HG03060 (cell line): Measurements from ENCODE around the gene EFCAB8.

Experiments used
- ATAC-seq: cut with Tn5 transposase; IDR thresholded peaks from one replicate; pipeline ENCODE4 v1.9.1; 2021; ENCODE audit warnings: low read depth, moderate number of reproducible peaks; ENCODE audit not compliant: unreplicated experiment

The EFCAB8 gene

DNA sequence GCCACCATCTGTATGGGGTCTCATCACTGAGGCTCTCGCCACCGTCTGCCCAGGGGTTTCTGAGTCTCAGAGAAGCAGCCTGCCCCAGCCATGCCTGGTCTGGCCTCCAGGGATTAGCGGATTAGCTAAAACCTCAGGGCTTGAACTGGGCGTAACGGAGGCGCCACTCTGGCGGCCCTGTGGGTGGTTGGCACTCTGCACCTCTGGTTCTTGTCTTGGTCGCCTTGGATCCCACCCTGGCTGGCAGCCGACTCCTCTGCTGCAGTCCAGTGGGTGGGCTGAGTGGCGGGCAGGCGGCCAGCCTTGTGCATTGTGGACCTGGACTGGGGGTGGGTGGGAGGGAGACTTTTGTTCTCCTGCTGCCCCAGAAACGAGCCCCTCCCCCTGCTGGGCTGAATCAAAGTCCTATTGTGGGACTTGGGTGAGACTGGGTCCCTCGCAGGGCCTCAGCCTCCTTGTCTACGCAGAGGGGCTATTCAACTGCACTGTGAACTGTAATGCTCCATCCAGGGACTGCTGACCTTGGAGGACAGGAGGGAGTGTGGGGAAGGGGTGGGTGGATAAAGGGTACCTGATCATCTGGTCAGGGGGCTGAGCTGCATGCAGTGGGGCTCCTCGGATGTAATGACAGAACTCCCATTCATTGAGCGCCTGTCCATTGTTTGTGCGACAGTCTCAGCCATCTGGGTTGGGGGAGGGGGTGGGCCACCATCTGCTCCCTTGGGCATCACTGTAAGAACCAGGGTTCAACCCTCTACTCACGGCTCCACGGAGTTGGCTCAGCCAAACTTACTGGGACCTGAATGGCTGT lies 121.6 kb downstream of the EFCAB8 start:
- ATAC-seq: no peak

DNA sequence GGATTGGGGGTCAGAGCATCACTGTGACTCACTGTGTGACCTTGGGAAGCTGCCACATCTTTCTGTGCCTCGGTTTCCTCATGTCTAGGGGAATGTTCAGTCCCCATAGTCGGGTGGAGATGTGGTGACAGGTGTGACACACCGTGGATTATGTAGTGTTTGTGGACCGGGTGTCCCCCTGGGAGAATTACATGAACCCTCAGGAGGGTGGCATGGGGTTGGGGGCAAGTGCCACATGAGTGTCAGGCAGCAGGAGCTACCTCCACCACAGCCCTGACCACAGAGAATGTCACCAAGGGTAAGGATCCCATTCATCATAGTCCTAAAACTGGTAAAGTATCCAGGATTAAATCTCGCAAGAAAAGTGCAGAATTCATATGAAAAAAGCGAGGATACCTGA lies 122.3 kb downstream of the EFCAB8 start:
- no peak for ATAC-seq

DNA sequence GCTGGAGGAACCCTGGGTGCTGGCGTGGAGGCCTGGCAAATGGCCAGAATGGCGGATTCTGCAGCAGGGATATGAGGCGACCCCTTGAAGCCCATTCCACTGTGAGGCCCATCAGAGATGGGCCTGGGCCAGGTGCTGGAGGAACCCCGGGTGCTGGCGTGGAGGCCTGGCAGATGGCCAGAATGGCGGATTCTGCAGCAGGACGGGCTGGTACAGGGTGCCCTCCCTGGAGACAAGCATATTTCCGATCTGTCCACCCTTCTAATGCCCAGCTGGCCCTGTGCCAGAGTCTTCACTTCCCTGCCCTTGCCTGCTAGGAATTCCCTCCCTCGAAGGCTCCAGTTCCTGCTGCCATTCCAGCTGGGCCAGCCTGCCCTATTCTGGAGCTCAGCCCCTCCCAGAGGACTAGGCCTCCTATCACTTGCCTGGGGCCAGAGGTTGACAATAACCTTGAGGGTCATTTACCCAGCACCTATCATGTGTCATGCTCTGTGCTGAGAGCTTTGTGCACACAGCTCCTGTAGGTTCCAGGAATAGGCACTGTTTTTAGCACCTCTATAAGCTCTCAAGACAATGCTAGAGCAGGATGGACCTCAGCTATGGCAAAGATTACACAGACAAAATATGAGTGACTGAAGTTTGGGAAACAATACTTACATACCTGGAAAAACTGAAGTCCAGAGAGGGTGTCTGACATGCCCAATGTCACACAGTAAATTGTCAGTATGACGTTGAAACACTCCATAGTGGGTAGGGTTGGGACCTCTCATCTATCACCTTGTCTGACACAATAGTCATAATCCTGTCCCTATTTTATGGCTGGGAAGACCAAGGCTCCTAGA lies 124.1 kb downstream of the EFCAB8 start:
- ATAC-seq: no peak

DNA sequence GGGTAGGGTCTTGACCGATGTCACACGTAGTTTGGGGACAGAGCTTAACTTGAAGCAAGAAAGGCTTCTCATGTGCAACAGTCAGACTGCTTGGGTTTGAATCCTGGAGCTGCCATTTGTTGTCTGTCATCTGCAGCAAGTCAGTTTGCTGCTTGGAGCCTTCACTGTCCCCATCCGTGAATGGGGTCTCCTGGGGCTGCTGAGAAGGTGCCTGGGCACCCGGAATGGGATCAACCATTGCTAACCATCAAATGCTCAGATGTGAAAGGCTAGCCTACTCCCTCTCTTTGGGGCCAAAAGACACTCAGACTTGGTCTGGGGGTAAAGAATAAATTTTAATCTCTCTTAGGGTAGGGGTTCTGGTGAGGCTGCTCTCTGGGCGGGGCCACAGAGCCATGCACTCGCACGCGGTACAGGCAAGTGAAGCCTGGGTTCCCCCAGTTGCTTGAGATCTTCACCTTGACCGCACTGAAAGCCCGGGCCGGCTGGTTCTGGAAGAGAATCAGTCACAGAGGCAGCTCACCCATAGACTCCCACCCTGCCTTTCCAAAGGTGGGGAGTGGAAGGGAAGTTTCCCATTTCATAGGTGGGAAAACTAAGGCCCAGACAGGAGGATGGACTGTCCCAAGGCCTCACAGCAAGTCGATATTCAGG lies 124.9 kb downstream of the EFCAB8 start:
- ATAC-seq: no peak

DNA sequence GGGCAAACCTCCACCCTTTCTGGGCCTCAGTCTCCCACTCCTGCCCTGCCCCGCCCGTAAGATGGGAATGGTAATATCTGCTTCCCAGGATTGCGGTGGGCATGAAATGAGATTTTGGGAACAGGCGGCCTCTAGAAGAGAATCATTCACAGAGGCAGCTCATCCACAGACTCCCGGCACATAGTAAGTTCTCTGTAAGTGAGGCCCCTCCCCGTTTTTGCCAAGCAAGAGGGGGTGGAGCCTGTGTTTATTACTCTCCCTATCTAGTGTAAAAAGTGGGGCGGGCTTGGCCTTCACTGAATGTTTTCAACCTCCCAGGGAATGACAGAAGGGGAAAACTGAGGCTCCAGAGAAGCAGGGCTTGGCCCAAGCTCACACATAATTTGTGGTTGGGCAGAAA lies 125.5 kb downstream of the EFCAB8 start:
- no peak for ATAC-seq

DNA sequence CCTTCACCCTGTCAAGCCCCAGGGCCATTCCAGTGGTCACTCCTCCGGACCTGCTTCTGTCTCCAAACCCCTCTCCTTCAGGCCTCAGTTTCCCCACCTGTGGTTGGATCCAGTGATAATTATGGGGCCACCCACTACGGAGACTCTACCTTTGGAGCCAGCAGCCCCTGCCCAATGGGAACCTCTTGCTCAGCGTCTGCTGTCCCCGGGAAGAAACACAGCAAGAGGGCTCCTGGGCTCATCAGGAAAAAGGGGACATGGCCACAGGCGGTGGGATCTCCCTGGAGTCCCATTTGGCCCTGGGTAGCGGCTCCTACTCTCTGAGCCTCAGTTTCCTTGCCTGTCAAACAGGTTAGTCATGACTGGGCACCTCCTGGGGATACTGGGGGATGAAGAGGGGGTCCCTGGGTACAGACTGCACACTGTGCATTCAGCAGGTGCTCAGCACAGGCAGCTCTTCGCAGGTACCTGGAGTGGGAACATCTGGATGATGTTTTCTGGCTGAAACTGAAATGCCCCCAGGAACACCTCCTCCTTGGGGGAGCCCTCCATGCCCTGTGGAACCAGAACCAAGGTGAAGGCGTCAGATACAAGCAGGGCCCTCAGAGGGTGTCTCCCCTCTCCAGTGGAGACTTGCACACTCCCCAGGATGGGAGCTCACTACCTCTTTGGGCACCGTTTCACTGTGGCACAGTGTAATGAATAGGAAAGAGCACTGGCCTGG lies 126.1 kb downstream of the EFCAB8 start:
- no peak for ATAC-seq

DNA sequence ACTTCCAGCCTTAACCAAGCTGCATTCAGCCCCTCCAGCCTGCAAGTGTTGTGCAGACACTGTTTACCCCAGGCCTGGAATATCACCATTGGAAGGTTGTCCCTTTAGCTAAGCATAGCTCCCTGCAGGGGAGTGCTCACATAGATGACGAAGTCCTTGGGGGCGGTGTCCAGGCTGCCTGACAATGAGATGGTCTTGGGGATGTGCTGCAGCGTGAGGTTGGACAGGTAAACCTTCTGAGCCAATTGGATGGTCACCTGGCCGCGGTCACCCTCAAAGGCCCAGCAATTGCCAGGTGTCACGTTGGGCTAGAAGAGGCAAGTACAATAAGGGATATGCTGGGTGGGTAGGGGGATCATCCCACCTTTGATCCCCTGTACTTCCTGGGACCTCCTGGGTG lies 126.9 kb downstream of the EFCAB8 start:
- ATAC-seq: no peak

DNA sequence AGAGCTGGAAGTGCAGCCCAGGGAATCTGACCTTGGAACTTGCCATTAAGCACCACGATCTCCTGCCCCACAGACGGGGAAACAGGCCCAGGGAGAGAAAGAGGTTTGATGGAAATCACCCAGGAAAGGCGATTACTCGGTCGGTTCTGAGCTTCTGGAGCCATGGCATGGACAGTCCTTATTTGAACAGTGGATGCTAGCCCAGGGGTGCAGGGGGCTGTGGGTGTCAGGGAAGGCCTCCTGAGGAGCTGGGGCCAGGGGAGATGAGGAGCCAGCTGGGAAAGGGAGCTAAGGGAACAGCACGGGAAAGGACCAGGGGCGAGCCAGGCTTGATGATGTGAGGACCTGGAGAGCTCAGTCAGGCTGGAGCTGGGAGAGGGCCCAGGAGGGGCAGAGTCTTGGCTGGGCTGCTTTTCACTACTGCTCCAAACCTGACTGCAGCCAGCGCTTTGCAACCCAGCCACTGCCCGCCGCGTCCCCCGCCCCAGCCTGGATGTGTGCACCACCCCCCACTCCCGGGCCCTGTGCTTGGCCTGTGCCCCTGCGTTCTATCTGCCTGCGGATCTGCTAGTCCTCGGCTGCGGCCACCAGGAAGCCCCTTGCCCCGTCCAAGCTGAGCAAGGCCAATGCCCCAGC lies 127.7 kb downstream of the EFCAB8 start:
- ATAC-seq: no peak

DNA sequence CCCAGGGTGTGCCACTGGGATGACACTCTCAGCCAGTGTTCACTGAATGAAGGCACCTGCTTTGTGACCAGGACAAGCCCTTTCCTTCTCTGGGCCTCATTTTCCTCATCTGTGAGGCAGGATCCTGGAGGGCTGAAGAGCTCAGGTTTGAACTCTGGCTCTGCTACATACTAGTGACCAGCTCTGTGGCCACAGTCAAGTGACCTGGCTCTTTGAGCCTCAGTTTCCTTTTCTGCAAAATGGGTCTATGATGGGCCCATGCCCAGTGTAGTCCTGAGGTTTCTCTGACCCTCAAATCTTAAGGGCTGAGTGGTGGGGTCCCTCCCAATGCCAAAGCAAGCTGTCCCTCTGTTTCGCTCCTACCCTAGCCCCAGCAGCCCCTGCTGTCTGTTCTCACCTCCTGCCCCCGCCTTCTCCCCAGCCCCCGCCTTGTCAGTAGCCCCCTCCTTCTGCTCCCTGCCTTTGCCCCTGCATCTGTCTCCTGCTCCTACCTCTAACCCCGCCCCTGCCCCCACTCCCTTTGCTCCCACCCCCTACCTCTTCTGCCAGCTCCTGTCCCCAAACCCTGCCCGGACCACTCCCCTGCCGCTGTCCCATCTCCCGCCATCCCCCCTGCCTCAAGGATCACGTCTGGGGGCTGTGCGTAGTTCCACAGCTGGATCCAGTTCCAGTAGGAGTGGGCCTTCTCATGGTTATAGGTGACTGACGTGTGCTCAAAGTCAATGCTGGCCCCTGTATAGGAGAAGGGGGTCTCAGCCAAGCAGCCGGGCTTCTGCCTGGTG lies 128.5 kb downstream of the EFCAB8 start:
- ATAC-seq: no peak

DNA sequence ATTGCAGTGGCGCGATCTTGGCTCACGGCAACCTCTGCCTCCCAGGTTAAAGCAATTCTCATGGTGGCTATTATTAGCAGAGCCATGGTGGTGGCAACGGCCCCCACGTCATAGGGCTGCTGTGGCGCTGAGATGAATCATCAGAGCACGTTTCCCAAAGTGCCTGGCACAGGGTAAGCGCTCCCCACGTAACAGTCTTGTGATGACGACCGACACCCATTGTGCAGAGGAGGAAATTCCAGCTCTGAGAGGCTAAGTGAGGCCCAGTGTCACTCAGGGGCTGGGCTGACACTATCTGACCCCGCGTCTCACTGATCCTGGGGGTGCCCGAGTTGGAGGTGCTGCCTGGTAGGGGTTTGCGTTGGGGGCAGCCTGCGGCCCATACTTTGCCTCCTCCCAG lies 129.3 kb downstream of the EFCAB8 start:
- no peak for ATAC-seq

DNA sequence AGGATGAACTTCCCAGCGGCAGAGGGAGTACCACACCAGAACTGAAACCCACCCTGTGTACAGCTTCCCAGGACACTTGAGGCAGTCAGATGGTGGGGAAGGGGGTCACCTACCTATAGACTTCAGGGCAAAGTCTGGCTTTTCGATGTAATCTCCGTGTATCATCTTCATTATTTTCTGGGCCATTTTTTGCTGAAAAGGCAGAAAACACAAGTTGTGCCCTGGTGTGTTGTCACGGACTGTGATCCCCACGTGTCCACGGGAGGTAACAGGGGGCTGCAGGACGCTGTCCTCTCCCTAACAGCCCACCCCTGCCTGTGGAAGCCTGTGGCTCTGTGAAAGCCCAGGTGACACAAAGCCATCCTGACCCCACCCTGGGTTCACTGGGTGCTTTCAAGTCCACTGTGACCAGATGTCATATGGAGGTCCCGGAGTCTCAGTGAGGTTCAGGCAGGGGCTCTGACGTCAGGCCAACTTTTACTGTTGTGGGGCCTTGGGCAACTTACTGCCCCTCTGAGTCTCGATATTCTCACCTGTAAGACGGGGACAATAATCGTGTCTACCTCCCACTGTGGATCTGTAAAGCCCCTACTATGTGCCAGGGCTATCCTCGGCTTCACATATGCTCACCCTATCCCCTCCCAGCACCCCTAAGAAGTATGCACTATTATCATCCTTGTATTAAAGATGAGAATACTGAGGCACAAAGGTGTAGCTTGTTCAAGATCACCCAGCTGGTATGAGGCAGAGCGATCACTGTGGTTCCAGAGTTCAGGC lies 131.0 kb downstream of the EFCAB8 start:
- no peak for ATAC-seq

DNA sequence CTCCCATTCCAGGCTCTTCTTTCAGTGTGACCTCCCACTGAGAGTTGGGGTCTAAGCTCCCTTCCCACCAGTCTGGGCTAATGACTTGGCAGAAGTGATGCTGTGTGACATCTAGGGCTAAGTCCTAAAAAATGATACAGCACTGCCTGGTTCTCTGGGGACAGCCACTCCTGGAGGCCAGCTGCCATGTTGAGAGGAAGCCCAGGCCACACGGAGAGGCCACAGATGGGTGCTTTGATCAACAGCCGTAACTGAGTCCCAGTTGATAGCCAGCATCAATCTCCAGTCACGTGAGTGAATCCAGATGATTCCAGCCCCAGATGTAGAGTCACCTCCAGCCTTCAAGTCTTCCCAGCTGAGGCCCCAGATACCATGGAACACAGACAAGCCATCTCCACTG lies 131.7 kb downstream of the EFCAB8 start:
- ATAC-seq: no peak

DNA sequence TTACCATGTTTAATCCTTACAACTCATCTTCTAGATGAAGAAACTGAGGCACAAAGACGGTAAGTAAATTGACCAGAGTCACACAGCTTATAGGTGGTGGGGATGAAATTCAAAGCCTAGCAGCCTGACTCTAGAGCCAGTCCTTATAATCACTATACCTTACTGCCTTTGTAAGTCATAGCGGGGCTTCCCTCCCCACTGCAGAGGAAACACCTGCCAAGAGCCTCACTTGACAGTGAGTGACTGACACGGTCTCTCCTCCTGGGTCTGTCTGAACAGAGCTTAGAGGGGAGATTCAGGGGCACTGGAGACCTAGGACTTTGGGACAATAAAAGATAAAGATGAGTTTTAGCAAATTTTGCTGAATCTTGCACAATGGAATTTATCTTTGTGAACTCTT lies 132.7 kb downstream of the EFCAB8 start:
- ATAC-seq: no peak

DNA sequence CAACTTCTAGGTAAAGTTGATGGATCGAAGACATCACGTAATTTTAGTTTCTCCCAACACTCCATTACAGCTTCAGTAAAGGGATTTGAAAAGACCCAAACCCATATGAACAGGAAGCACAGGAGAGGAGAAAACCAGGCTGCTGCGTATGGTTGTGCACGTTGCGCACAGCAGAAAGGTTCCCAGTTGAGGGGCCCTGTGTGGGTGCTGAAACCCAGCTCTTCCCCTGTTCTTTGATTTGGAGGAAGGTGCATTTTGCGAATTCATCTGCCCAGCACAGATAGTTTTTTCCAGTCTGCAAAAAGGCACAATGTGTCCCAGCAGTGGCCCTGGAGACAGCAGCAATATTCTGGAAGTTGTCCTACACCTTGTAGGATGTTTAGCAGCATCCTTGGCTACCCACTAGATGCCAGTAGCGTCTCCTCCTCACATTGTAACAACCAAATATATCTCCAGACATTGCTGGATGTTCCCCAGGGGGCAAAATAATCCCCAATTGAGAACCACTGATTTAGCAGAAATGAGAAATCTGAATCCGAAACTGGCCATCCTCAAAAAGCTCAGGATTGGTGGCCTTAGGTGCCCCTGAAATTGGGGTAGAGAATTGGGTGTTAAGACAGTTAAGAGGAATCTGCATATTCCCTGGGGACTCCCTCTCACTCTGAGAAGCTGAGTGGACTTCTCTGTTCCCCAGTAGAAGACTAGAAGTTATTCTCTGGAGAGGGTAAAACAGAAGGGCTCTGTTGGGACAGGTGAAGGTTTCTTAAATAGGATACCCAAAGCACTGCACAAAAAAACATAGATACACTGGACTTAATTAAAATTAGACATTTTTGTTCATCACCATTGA lies 133.3 kb downstream of the EFCAB8 start:
- no peak for ATAC-seq

DNA sequence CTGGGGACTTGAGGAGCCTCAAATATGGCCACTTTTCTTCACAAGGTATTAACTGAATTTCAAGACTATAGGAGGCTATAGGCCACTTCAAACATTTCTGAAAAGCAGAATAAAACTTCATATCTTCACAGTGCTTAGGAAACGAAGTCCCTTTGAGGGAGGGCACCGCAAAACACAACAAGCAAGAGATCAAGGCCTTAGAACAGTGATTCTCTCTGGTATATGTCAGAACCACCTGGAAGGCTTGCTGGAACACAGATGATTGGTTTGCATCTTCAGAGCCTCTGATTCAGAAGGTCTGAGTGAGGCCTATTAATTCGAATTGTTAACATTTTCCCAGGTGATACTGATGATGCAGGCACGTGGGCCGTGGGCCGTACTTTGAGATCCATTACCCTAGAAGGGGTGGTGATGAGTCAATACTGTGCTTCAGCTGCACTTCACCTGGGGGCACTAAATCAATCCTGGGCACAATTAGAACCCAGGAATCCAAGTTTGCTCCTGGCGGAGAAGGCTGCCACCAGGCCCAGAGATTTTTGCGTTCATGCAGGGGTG lies 134.8 kb downstream of the EFCAB8 start:
- no peak for ATAC-seq

DNA sequence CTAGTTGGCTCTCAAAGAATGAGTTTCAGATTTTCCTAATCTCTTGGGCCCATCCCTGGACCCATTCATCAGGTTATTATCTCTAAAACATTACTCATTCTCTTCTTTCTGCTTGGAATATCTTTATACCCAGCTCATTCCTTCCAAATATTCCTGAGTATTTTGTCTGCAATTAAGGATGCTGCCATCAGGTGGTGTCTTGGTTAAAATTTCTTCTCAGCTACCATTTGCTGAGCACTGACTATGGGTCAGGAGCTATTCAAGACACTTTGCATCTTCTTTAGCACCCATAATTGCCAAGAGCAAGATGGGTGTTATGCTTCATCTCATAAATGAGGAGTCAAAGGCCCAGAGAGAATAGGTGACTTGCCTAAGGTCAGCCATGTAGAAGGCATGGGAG lies 137.1 kb downstream of the EFCAB8 start:
- ATAC-seq: no peak

DNA sequence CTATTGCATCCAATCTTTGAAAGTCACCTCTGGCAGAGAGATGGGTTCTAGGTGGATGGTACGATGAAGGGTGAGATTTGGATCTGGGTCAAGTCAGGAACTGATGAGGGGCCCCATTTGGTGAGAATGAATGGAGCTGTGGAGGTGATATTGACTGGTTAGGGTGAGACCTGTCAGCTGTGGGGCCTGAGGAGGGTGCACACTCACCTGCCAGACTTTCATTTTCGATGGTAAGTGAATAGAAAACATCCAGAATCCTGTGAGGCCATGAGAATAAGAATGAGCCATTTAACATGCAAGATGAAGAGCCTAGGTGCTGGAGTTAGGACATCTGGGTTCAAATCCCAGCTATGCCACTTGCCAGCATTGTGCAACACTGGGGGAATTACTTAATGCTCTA lies 138.7 kb downstream of the EFCAB8 start:
- ATAC-seq: no peak
